K562 (cell line): ENCODE data around the gene CYB5D1. TPM values are rescaled to one million over a fixed set of nuclear protein-coding genes. Genes with fewer than 3 reads are reported as not detected.

Experiments used
- CEBPB ChIP-seq: fragments of 450-650 bp; IDR thresholded peaks from 2 replicates; pipeline ENCODE4 v1.6.1; 2016; ENCODE audit warnings: missing genetic modification characterization, missing compliant biosample characterization
- CREM ChIP-seq: IDR thresholded peaks from 2 replicates; pipeline ENCODE4 v1.6.1; 2014; ENCODE audit warnings: antibody characterized with exemption, low read depth
- DPF2 ChIP-seq: fragments of 450-650 bp; IDR thresholded peaks from 2 replicates; pipeline ENCODE4 v1.6.1; 2016
- ESRRA ChIP-seq: fragments of 450-650 bp; IDR thresholded peaks from 2 replicates; pipeline ENCODE4 v1.6.1; 2014; ENCODE audit warnings: low read depth, mild to moderate bottlenecking, moderate library complexity, borderline replicate concordance
- ETV1 ChIP-seq: fragments of 450-650 bp; conservative IDR thresholded peaks from 2 replicates; pipeline ENCODE4 v1.6.1; 2016; ENCODE audit warnings: missing genetic modification characterization, control low read depth, low read depth, missing compliant biosample characterization
- EWSR1 ChIP-seq: fragments of 450-650 bp; IDR thresholded peaks from 2 replicates; pipeline ENCODE4 v1.6.1; 2018; ENCODE audit warnings: borderline replicate concordance, mild to moderate bottlenecking, low read depth, moderate library complexity; ENCODE audit not compliant: partially characterized antibody
- FOXJ2 ChIP-seq: fragments of 200-800 bp; sonication (Bioruptor generic); IDR thresholded peaks from 2 replicates; pipeline ENCODE4 v1.6.1; 2016; ENCODE audit warnings: missing genetic modification characterization, missing compliant biosample characterization
- GTF2E2 ChIP-seq: fragments of 200-800 bp; sonication (Bioruptor generic); IDR thresholded peaks from 2 replicates; pipeline ENCODE4 v1.6.1; 2016; ENCODE audit warnings: missing genetic modification characterization, missing compliant biosample characterization
- HNRNPK ChIP-seq: fragments of 200-400 bp; formaldehyde crosslinking; IDR thresholded peaks from one replicate; pipeline ENCODE4 v1.6.1; 2018; ENCODE audit warnings: mild to moderate bottlenecking, low read depth, low read length; ENCODE audit not compliant: poor library complexity, severe bottlenecking
- PHB ChIP-seq: fragments of 250-450 bp; sonication (Bioruptor Pico); IDR thresholded peaks from 2 replicates; pipeline ENCODE4 v1.5.0; 2021
- POLR2B ChIP-seq: fragments of 450-650 bp; IDR thresholded peaks from 2 replicates; pipeline ENCODE4 v1.6.1; 2018; ENCODE audit warnings: low read depth; ENCODE audit not compliant: partially characterized antibody
- SIN3A ChIP-seq, 2 experiments: fragments of 150-350 bp in 1 of 2; IDR thresholded peaks; 2 replicates each; pipeline ENCODE4 v1.6.1; 2011 to 2016; ENCODE audit warnings: borderline replicate concordance in 2 of 2, low read depth in 2 of 2, low read length in 2 of 2, mild to moderate bottlenecking in 2 of 2, moderate library complexity in 2 of 2; ENCODE audit not compliant: control insufficient read depth in 1 of 2
- SRSF3 ChIP-seq: fragments of 200-400 bp; formaldehyde crosslinking; IDR thresholded peaks from 2 replicates; pipeline ENCODE4 v1.6.1; 2016; ENCODE audit warnings: mild to moderate bottlenecking, low read length, moderate library complexity; ENCODE audit not compliant: insufficient read depth
- TAF1 ChIP-seq: IDR thresholded peaks from 2 replicates; pipeline ENCODE4 v1.6.1; 2011; ENCODE audit warnings: mild to moderate bottlenecking, low read length, moderate library complexity; ENCODE audit not compliant: insufficient read depth, control insufficient read depth, severe bottlenecking; ENCODE audit errors: extremely low read depth
- ZBED1 ChIP-seq: IDR thresholded peaks from 2 replicates; pipeline ENCODE4 v1.6.1; 2014
- ZBTB7A ChIP-seq: IDR thresholded peaks from 2 replicates; pipeline ENCODE4 v1.6.1; 2011; ENCODE audit warnings: low read depth, mild to moderate bottlenecking, low read length, moderate library complexity, borderline replicate concordance; ENCODE audit not compliant: control insufficient read depth
- ZC3H8 ChIP-seq: fragments of 450-650 bp; IDR thresholded peaks from 2 replicates; pipeline ENCODE4 v1.6.1; 2017
- ZNF224 ChIP-seq: sonication (generic); formaldehyde crosslinking; IDR thresholded peaks from 2 replicates; pipeline ENCODE4 v1.8.0; 2022; ENCODE audit warnings: mild to moderate bottlenecking, missing genetic modification reagents
- ZNF318 ChIP-seq, 2 experiments: fragments of 450-650 bp; IDR thresholded peaks; 2 replicates each; pipeline ENCODE4 v1.6.1; 2016; ENCODE audit warnings: mild to moderate bottlenecking in 2 of 2, borderline replicate concordance in 1 of 2, low read depth in 1 of 2, moderate library complexity in 1 of 2
- ZNF561 ChIP-seq: fragments of 450-650 bp; formaldehyde crosslinking; conservative IDR thresholded peaks from 2 replicates; pipeline ENCODE4 v1.4.0; 2020; ENCODE audit warnings: mild to moderate bottlenecking, moderate library complexity
- polyA plus RNA-seq, 8 experiments: library from polyadenylated mRNA; depleted of rRNA in 4 of 8; stranded (reverse) in 5 of 8; unstranded in 3 of 8; fragments of >200 nt; fragmentation: Nextera tagmentation in 2 of 8; fragmentation: Illumina TruSeq in 1 of 8; extraction: Ambion mirVana in 2 of 8; extraction: Trizol in 1 of 8; gene quantifications; 2 replicates each; pipeline versions ENCODE4 v1.2.1 to v1.2.3, GENCODE V29; 2011 to 2014; ENCODE audit warnings: inconsistent platforms in 1 of 8, missing spikeins in 1 of 8
- total RNA-seq, 7 experiments: library from RNA; depleted of rRNA in 6 of 7; stranded (reverse); fragments of >200 nt in 6 of 7; fragmentation: Illumina TruSeq in 2 of 7; extraction: Trizol in 2 of 7; gene quantifications; 2 replicates each; pipeline versions ENCODE4 v1.2.1 to v1.2.3, GENCODE V29; 2011 to 2021; ENCODE audit warnings: low replicate concordance in 1 of 7

CYB5D1 gene
- total and polyA plus RNA-seq, 9 of the 15 experiments (the other 6 are each of a cell fraction or from before 2014, with no cell fraction given): 2.4 to 7.9 (median 5.7) TPM

- TF ChIP-seq SIN3A (IDR thresholded peaks at IDR 0.05; ENCODE audit: borderline replicate concordance in 2 of 2, control insufficient read depth in 1 of 2, low read depth in 2 of 2, low read length in 2 of 2) (peak in 1 of 2 experiments; percentile 60; a peak in 1 of 4 replicates), DPF2 (peak; percentile 71), ZC3H8 (no peak), TAF1 (peak; percentile 35), SRSF3 (no peak), ZNF224 (CRISPR knock-in tag) (no peak), ESRRA (no peak), HNRNPK (no peak), POLR2B (peak; percentile 26), ZBED1 (no peak), ZNF318 (IDR thresholded peaks at IDR 0.05; ENCODE audit: borderline replicate concordance in 1 of 2, low read depth in 1 of 2) (peak in 1 of 2 experiments; percentile 73; a peak in 2 of 4 replicates), ETV1 (tag) (peak; percentile 34; the same call in 1 of the 2 replicates), GTF2E2 (tag) (0 out of 2 replicates have a peak, but pooled peaks have one; percentile 36), ZNF561 (CRISPR knock-in tag) (no peak), PHB (CRISPR knock-in tag) (0 out of 2 replicates have a peak, but pooled peaks have one; percentile 18), CEBPB (tag) (peak; percentile 6; the same call in 1 of the 2 replicates), EWSR1 (no peak), FOXJ2 (tag) (0 out of 2 replicates have a peak, but pooled peaks have one; percentile 19), ZBTB7A (peak; percentile 91), CREM (peak; percentile 35)
Observed at GRCh38 chr17:7842380-7843256, 15.2 kb upstream of the CYB5D1 start (continued).
